Transverse colon (tissue), 4 donors: ENCODE measurements around the gene EME2.

Experiments used
- EP300 ChIP-seq: sonication (generic); formaldehyde crosslinking; IDR thresholded peaks from one replicate; pipeline ENCODE4 v1.6.1; 2017; ENCODE audit warnings: antibody characterized with exemption, low read depth
- POLR2A ChIP-seq: fragments of 450-650 bp; IDR thresholded peaks from one replicate; pipeline ENCODE4 v1.6.1; 2016; ENCODE audit warnings: antibody characterized with exemption, mild to moderate bottlenecking, moderate library complexity
- POLR2AphosphoS5 ChIP-seq, 3 donors: sonication (generic); formaldehyde crosslinking; IDR thresholded peaks; one replicate each; pipeline ENCODE4 v1.6.1; 2016; ENCODE audit warnings: antibody characterized with exemption in 3 of 3
- TF ChIP-seq, protein P1 (sequence below), 5 experiments: fragments of 200-600 bp in 3 of 5; fragments of 450-650 bp in 2 of 5; sonication (generic) in 3 of 5; IDR thresholded peaks; 1 replicate in 2 of 5; 2 replicates in 3 of 5; pipeline ENCODE4 v1.5.1; 2016 to 2017; ENCODE audit warnings: antibody characterized with exemption in 5 of 5, inconsistent platforms in 3 of 5, mild to moderate bottlenecking in 2 of 5, moderate library complexity in 1 of 5

GRCh38 chr16:1772362-1772907, at the start of gene EME2:
- TF ChIP-seq, protein P1, sequence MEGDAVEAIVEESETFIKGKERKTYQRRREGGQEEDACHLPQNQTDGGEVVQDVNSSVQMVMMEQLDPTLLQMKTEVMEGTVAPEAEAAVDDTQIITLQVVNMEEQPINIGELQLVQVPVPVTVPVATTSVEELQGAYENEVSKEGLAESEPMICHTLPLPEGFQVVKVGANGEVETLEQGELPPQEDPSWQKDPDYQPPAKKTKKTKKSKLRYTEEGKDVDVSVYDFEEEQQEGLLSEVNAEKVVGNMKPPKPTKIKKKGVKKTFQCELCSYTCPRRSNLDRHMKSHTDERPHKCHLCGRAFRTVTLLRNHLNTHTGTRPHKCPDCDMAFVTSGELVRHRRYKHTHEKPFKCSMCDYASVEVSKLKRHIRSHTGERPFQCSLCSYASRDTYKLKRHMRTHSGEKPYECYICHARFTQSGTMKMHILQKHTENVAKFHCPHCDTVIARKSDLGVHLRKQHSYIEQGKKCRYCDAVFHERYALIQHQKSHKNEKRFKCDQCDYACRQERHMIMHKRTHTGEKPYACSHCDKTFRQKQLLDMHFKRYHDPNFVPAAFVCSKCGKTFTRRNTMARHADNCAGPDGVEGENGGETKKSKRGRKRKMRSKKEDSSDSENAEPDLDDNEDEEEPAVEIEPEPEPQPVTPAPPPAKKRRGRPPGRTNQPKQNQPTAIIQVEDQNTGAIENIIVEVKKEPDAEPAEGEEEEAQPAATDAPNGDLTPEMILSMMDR (IDR thresholded peaks at IDR 0.05), result no peak
- TF ChIP-seq POLR2A (no peak), POLR2AphosphoS5 (IDR thresholded peaks at IDR 0.05) (no peak), EP300 (no peak)
